Left forelimb (tissue), 1 donor: ENCODE data around the gene MEN1.

Source experiments
- DNase-seq: peaks from one replicate; pipeline ENCODE4 v3.0.0-alpha.2; 2018; ENCODE audit warnings: low spot score

MEN1 gene

GRCh38 chr11:64778473-64779298 is 31.7 kb downstream of the MEN1 start, which contains the start of gene SF1:
Gene SF1 (minus strand): TSS chr11:64778542. CDS start chr11:64778392, 150 bp downstream.
- DNase-seq: peak; percentile 99

GRCh38 chr11:64778223-64778472 is 32.2 kb downstream of the MEN1 start:
- no peak for DNase-seq

GRCh38 chr11:64777449-64778222 is 32.7 kb downstream of the MEN1 start:
- peak; percentile 92 for DNase-seq

- no peak for DNase-seq
These were observed 33.5 kb downstream of the MEN1 start for GRCh38 chr11:64776875-64777274.

- DNase-seq: no peak
These were observed 33.9 kb downstream of the MEN1 start for GRCh38 chr11:64776425-64776824.

GRCh38 chr11:64774144-64774543 is 36.2 kb downstream of the MEN1 start:
- no peak for DNase-seq

GRCh38 chr11:64772303-64773018 is 37.9 kb downstream of the MEN1 start:
- DNase-seq: no peak

GRCh38 chr11:64771861-64772260 is 38.5 kb downstream of the MEN1 start:
- no peak for DNase-seq

- DNase-seq: no peak
These were observed 40.2 kb downstream of the MEN1 start for GRCh38 chr11:64770120-64770519.

- no peak for DNase-seq
These were observed 41.1 kb downstream of the MEN1 start for GRCh38 chr11:64769283-64769682.

GRCh38 chr11:64768300-64768694 is 42.1 kb downstream of the MEN1 start:
- DNase-seq: no peak

- DNase-seq: peak; percentile 69
These were observed 42.7 kb downstream of the MEN1 start for GRCh38 chr11:64767344-64768299.

GRCh38 chr11:64766881-64767280 is 43.5 kb downstream of the MEN1 start:
- no peak for DNase-seq

GRCh38 chr11:64765851-64766665 is 44.3 kb downstream of the MEN1 start:
- peak; percentile 60 for DNase-seq

GRCh38 chr11:64765291-64765850 is 45.0 kb downstream of the MEN1 start:
- no peak for DNase-seq

- no peak for DNase-seq
These were observed 45.6 kb downstream of the MEN1 start for GRCh38 chr11:64764753-64765152.

- no peak for DNase-seq
These were observed 46.2 kb downstream of the MEN1 start for GRCh38 chr11:64764040-64764611.

GRCh38 chr11:64763526-64764039 is 46.8 kb downstream of the MEN1 start:
- DNase-seq: no peak

- DNase-seq: no peak
These were observed 47.5 kb downstream of the MEN1 start for GRCh38 chr11:64762674-64763525.
